Upper lobe of left lung (tissue), 4 donors: ENCODE results near the gene MTM1.

Experiments used
- CTCF ChIP-seq, 6 experiments: fragments of 450-650 bp in 4 of 6; fragments of 200-600 bp in 2 of 6; sonication (generic) in 2 of 6; IDR thresholded peaks; one replicate each; pipeline ENCODE4 v1.5.1; 2016 to 2019; ENCODE audit warnings: antibody characterized with exemption in 6 of 6
- EP300 ChIP-seq, 4 donors: sonication (generic); formaldehyde crosslinking; IDR thresholded peaks; one replicate each; pipeline ENCODE4 v1.5.1; 2017; ENCODE audit warnings: antibody characterized with exemption in 4 of 4, control low read depth in 2 of 4
- POLR2AphosphoS5 ChIP-seq, 2 donors: sonication (generic); formaldehyde crosslinking; IDR thresholded peaks; one replicate each; pipeline ENCODE4 v1.5.1; 2017; ENCODE audit warnings: antibody characterized with exemption in 2 of 2

GRCh38 chrX:150643958-150644357, 75.5 kb downstream of the MTM1 start:
- no peak for TF ChIP-seq POLR2AphosphoS5 (IDR thresholded peaks at IDR 0.05)
- TF ChIP-seq CTCF (IDR thresholded peaks at IDR 0.05) = no peak
- TF ChIP-seq EP300 (IDR thresholded peaks at IDR 0.05) = no peak
